H1 (cell line): ENCODE measurements around the gene G6PC1. TPM values are rescaled to one million over a fixed set of nuclear protein-coding genes. Genes with fewer than 3 reads are reported as not detected.

ENCODE experiments used
- CTCF ChIA-PET: fragments of 300-600 bp; sonication (Branson Sonifier 250); formaldehyde crosslinking; loops from one replicate; lab custom pipeline; 2021; ENCODE audit not compliant: partially characterized antibody; lab: Charles Lee
- POLR2A ChIA-PET: fragments of 300-600 bp; sonication (Branson Sonifier 250); formaldehyde crosslinking; loops from one replicate; lab custom pipeline; 2021; ENCODE audit warnings: inconsistent platforms; ENCODE audit not compliant: partially characterized antibody; lab: Charles Lee
- DNase-seq, 2 experiments: peaks; one replicate each; pipeline versions ENCODE4 v3.0.0 to v3.0.0-alpha.2; 2010 to 2022; ENCODE audit warnings: low spot score in 2 of 2, low read depth in 1 of 2, mixed read lengths in 1 of 2
- FAIRE-seq: peaks from 2 replicates; lab custom pipeline; 2011; peaks lifted over from hg19 to GRCh38; lab: Jason Lieb, UNC
- H2AFZ ChIP-seq: 2 replicates; pipeline ENCODE4 v1.8.1; 2012; ENCODE audit warnings: low read length, inconsistent platforms
- H2AK5ac ChIP-seq: 2 replicates; pipeline ENCODE4 v1.6.1; 2013; ENCODE audit warnings: low read depth, low read length
- H2BK120ac ChIP-seq: replicated peaks from 2 replicates; pipeline ENCODE3; 2013; ENCODE audit warnings: low read depth, low read length, inconsistent platforms
- H2BK12ac ChIP-seq: 2 replicates; pipeline ENCODE4 v1.6.1; 2013; ENCODE audit warnings: low read depth, low read length
- H2BK15ac ChIP-seq: 2 replicates; pipeline ENCODE4 v1.6.1; 2013; ENCODE audit warnings: low read length
- H2BK20ac ChIP-seq: 2 replicates; pipeline ENCODE4 v1.6.1; 2013; ENCODE audit warnings: low read length
- H2BK5ac ChIP-seq: 2 replicates; pipeline ENCODE4 v1.6.1; 2013; ENCODE audit warnings: low read depth, low read length
- H3K14ac ChIP-seq: 2 replicates; pipeline ENCODE4 v1.6.1; 2013; ENCODE audit warnings: inconsistent platforms; ENCODE audit not compliant: insufficient read length
- H3K18ac ChIP-seq: 2 replicates; pipeline ENCODE4 v1.6.1; 2013; ENCODE audit warnings: low read length; ENCODE audit errors: extremely low read depth
- H3K23ac ChIP-seq: 2 replicates; pipeline ENCODE4 v1.6.1; 2013; ENCODE audit warnings: inconsistent platforms; ENCODE audit not compliant: insufficient read length
- H3K23me2 ChIP-seq: 2 replicates; pipeline ENCODE4 v1.6.1; 2013; ENCODE audit warnings: low read depth, low read length
- H3K27ac ChIP-seq: 2 replicates; pipeline ENCODE4 v1.6.1; 2011; ENCODE audit warnings: low read depth, low read length, inconsistent platforms
- H3K27me3 ChIP-seq, 4 experiments: replicated peaks in 1 of 4; 1 replicate in 1 of 4; 2 replicates in 3 of 4; pipeline versions ENCODE4 v1.6.1 to v1.8.1; 2011 to 2013; ENCODE audit warnings: low read length in 3 of 4, mild to moderate bottlenecking in 3 of 4, inconsistent platforms in 2 of 4, mixed read lengths in 2 of 4, moderate library complexity in 1 of 4; ENCODE audit not compliant: control insufficient read depth in 3 of 4, insufficient read depth in 3 of 4; ENCODE audit errors: extremely low read depth in 1 of 4
- H3K36me3 ChIP-seq, 4 experiments: 2 replicates each; pipeline versions ENCODE4 v1.6.1 to v1.8.1; 2011 to 2013; ENCODE audit warnings: mild to moderate bottlenecking in 4 of 4, low read length in 3 of 4, moderate library complexity in 2 of 4, control low read depth in 1 of 4, inconsistent platforms in 1 of 4; ENCODE audit not compliant: insufficient read depth in 4 of 4, control insufficient read depth in 2 of 4
- H3K4ac ChIP-seq: replicated peaks from 2 replicates; pipeline ENCODE3; 2013; ENCODE audit warnings: low read length, low read depth, mixed read lengths, inconsistent platforms; ENCODE audit not compliant: insufficient read length
- H3K4me1 ChIP-seq, 4 experiments: replicated peaks in 1 of 4; 1 replicate in 1 of 4; 2 replicates in 3 of 4; pipeline versions ENCODE4 v1.6.1 to v1.8.1; 2011 to 2013; ENCODE audit warnings: low read length in 3 of 4, inconsistent platforms in 2 of 4, mixed read lengths in 1 of 4; ENCODE audit not compliant: insufficient read depth in 4 of 4, control insufficient read depth in 3 of 4
- H3K4me2 ChIP-seq, 2 experiments: 2 replicates each; pipeline versions ENCODE4 v1.6.1 to v1.8.1; 2011 to 2013; ENCODE audit warnings: low read depth in 2 of 2, low read length in 2 of 2, control low read depth in 1 of 2, inconsistent platforms in 1 of 2, mild to moderate bottlenecking in 1 of 2; ENCODE audit not compliant: insufficient read depth in 1 of 2
- H3K4me3 ChIP-seq, 4 experiments: fragments of 200-600, 300-600 bp in 1 of 4; sonication (generic), shearing (Covaris generic), sonication (Bioruptor Twin) in 1 of 4; 2 replicates each; pipeline versions ENCODE4 v1.5.1 to v1.8.1; 2011 to 2016; ENCODE audit warnings: low read length in 4 of 4, low read depth in 3 of 4, control low read depth in 2 of 4, inconsistent platforms in 2 of 4, mild to moderate bottlenecking in 2 of 4, mixed read lengths in 1 of 4, moderate library complexity in 1 of 4; ENCODE audit not compliant: insufficient read depth in 2 of 4; ENCODE audit errors: extremely low read depth in 1 of 4
- H3K56ac ChIP-seq: replicated peaks from 2 replicates; pipeline ENCODE3; 2013; ENCODE audit warnings: low read depth, mild to moderate bottlenecking, mixed read lengths, low read length, inconsistent platforms; ENCODE audit not compliant: insufficient read length
- H3K79me1 ChIP-seq: 2 replicates; pipeline ENCODE4 v1.6.1; 2013; ENCODE audit warnings: low read depth, low read length, control low read depth
- H3K79me2 ChIP-seq, 2 experiments: 2 replicates each; pipeline versions ENCODE4 v1.6.1 to v1.8.1; 2012 to 2013; ENCODE audit warnings: low read length in 2 of 2, mild to moderate bottlenecking in 2 of 2, inconsistent platforms in 1 of 2; ENCODE audit not compliant: insufficient read depth in 2 of 2, control insufficient read depth in 1 of 2
- H3K9ac ChIP-seq, 4 experiments: replicated peaks in 1 of 4; 1 replicate in 1 of 4; 2 replicates in 3 of 4; pipeline versions ENCODE4 v1.6.1 to v1.8.1; 2011 to 2013; ENCODE audit warnings: low read depth in 3 of 4, low read length in 3 of 4, control low read depth in 2 of 4, mild to moderate bottlenecking in 2 of 4, moderate library complexity in 2 of 4, inconsistent platforms in 1 of 4; ENCODE audit errors: extremely low read depth in 1 of 4
- H3K9me3 ChIP-seq, 2 experiments: 2 replicates each; pipeline versions ENCODE4 v1.6.1 to v1.8.1; 2012 to 2013; ENCODE audit warnings: mild to moderate bottlenecking in 2 of 2, moderate library complexity in 2 of 2, control low read depth in 1 of 2, inconsistent platforms in 1 of 2, low read depth in 1 of 2, low read length in 1 of 2, mixed read lengths in 1 of 2; ENCODE audit not compliant: insufficient read depth in 2 of 2
- H4K20me1 ChIP-seq, 2 experiments: replicated peaks in 1 of 2; 2 replicates each; pipeline versions ENCODE3 to v1.8.1; 2011 to 2013; ENCODE audit warnings: inconsistent platforms in 2 of 2, low read length in 2 of 2, mild to moderate bottlenecking in 1 of 2; ENCODE audit not compliant: insufficient read depth in 2 of 2, control insufficient read depth in 1 of 2
- H4K5ac ChIP-seq: 2 replicates; pipeline ENCODE4 v1.6.1; 2013; ENCODE audit warnings: low read length, low read depth, mixed read lengths, inconsistent platforms; ENCODE audit not compliant: insufficient read length
- H4K8ac ChIP-seq: 2 replicates; pipeline ENCODE4 v1.8.0; 2013; ENCODE audit warnings: mild to moderate bottlenecking, moderate library complexity, low read length, inconsistent platforms; ENCODE audit not compliant: insufficient read depth; ENCODE audit errors: extremely low read depth
- H4K91ac ChIP-seq: replicated peaks from 2 replicates; pipeline ENCODE3; 2013; ENCODE audit warnings: low read length, mixed read lengths, inconsistent platforms; ENCODE audit not compliant: insufficient read length
- ATF3 ChIP-seq: IDR thresholded peaks from 2 replicates; pipeline ENCODE4 v1.6.1; 2011; ENCODE audit warnings: low read depth, mild to moderate bottlenecking, low read length; ENCODE audit not compliant: insufficient read depth
- BACH1 ChIP-seq: IDR thresholded peaks from 2 replicates; pipeline ENCODE4 v1.6.1; 2012; ENCODE audit warnings: low read length, improper control_type of control experiment
- BRCA1 ChIP-seq: IDR thresholded peaks from 2 replicates; pipeline ENCODE4 v1.6.1; 2012; ENCODE audit warnings: low read depth, low read length, improper control_type of control experiment
- CEBPB ChIP-seq: IDR thresholded peaks from 2 replicates; pipeline ENCODE4 v1.6.1; 2012; ENCODE audit warnings: low read depth, low read length
- CHD2 ChIP-seq: IDR thresholded peaks from 2 replicates; pipeline ENCODE4 v1.6.1; 2012; ENCODE audit warnings: low read length, improper control_type of control experiment
- RNF2 ChIP-seq: fragments of 200-900, 300-1000 bp; sonication (generic); IDR thresholded peaks from 2 replicates; pipeline ENCODE4 v1.7.1; 2016; ENCODE audit warnings: borderline replicate concordance, low read depth, mild to moderate bottlenecking, antibody characterized with exemption, low read length; ENCODE audit not compliant: poor library complexity, severe bottlenecking; ENCODE audit errors: missing control alignments
- SAP30 ChIP-seq: fragments of 300-600 bp; sonication (generic); IDR thresholded peaks from 2 replicates; pipeline ENCODE4 v1.7.1; 2012; ENCODE audit warnings: low read length, moderate library complexity, mild to moderate bottlenecking, inconsistent platforms; ENCODE audit not compliant: insufficient read depth, insufficient replicate concordance
- WGBS, 2 experiments: shearing (Covaris generic) in 1 of 2; methylation state at CpG; one replicate each; pipeline versions ENCODE4 v1.1.6 to v1.1.7; 2013 to 2015; ENCODE audit warnings: low lambda C conversion rate in 2 of 2, mixed read lengths in 2 of 2, inconsistent platforms in 1 of 2, low coverage in 1 of 2, missing lambda C conversion rate in 1 of 2; ENCODE audit not compliant: insufficient replicate concordance in 2 of 2, insufficient coverage in 1 of 2, insufficient read length in 1 of 2; ENCODE audit errors: extremely low coverage in 1 of 2, missing lambda C conversion rate in 1 of 2; 5-methylcytosine and 5-hydroxymethylcytosine counted together
- polyA plus RNA-seq, 7 experiments: library from polyadenylated mRNA; depleted of rRNA in 3 of 7; stranded (reverse) in 5 of 7; unstranded in 2 of 7; fragments of >200 nt in 5 of 7; fragments of 200-250 nt in 2 of 7; gene quantifications; 1 replicate in 5 of 7; 2 replicates in 1 of 7; 4 replicates in 1 of 7; pipeline versions ENCODE4 v1.2.1 to v1.2.3, GENCODE V29; 2011 to 2013; ENCODE audit warnings: missing spikeins in 2 of 7, mixed read lengths in 2 of 7
- total RNA-seq: library from RNA; stranded (reverse); fragmentation: NEBNext Ultra II Directional; extraction: Animal tissue kit (Norgen Biotek cat#: 25700); gene quantifications from 2 replicates; pipeline ENCODE4 v1.2.1, GENCODE V29; 2021

G6PC1 gene
- total and polyA plus RNA-seq, 2 of the 8 experiments (the other 6 are each of a cell fraction or from before 2014, with no cell fraction given): 0.02 TPM; not detected in 1

DNA sequence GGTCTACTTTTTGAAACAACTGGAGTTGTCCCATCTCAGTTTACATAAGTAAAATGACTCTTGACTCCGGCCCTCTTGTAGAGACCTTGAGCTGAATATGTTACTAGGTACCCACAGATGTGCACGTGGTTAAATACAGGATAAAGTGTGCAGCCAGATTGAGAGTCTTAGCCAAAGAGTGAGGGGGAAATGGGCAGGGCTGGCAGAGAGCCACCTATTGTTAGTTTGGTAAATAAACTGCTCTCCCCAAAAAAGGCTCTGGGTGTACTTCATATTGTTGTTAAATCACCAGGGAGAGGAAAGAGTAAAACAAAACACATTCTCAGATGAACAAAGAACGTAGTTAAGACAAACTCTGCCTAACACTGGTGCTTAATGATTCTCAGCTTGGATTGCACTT, 20.3 kb downstream of the G6PC1 start:
- H2AFZ ChIP-seq: peak overlapping the region; percentile 27; the same call in 1 of the 2 replicates
- H4K5ac ChIP-seq: no peak overlapping the region
- H3K79me2 ChIP-seq: no peaks in the 10 kb centered on the region
- no peak overlapping the region for H3K18ac ChIP-seq
- H3K23ac ChIP-seq: no peak overlapping the region
- POLR2A ChIA-PET: interaction anchor here (3.7 kb wide), 1 partner anchor 8 kb away, joined by 11 read pairs; no protein-coding TSS in a partner anchor
- H2AK5ac ChIP-seq: no peak overlapping the region
- TF ChIP-seq CHD2: no peak
- TF ChIP-seq ATF3: no peak
- TF ChIP-seq BRCA1: no peak
- TF ChIP-seq CEBPB: no peak
- TF ChIP-seq BACH1: no peak
- TF ChIP-seq RNF2: no peak
- TF ChIP-seq SAP30: no peak
- no peak overlapping the region for H3K14ac ChIP-seq
- no peak overlapping the region for H3K27ac ChIP-seq
- H2BK12ac ChIP-seq: no peak overlapping the region
- DNase-seq (no peak), FAIRE-seq (no peak)
- no peak overlapping the region for H3K4me3 ChIP-seq
- no peaks in the 10 kb centered on the region for H3K9me3 ChIP-seq
- no peak overlapping the region for H3K56ac ChIP-seq
- H4K91ac ChIP-seq: no peak overlapping the region
- no peaks in the 10 kb centered on the region for H3K36me3 ChIP-seq
- H4K8ac ChIP-seq: no peak overlapping the region
- H2BK15ac ChIP-seq: no peak overlapping the region
- CTCF ChIA-PET: interaction anchor here (1.1 to 3.7 kb wide), 6 partner anchors 8 to 99 kb away, joined by 3 to 18 read pairs (median 4); no protein-coding TSS in a partner anchor
- H3K79me1 ChIP-seq: no peaks in the 10 kb centered on the region
- H2BK20ac ChIP-seq: no peak overlapping the region
- peaks cover 0 to 12% (median 0%) of the 10 kb centered on the region in 4 experiments; a peak in 2 of 7 replicates for H3K4me1 ChIP-seq
- H3K23me2 ChIP-seq: no peaks in the 10 kb centered on the region
- H3K9ac ChIP-seq: no peak overlapping the region
- H3K27me3 ChIP-seq: no peaks in the 10 kb centered on the region
- H2BK5ac ChIP-seq: no peak overlapping the region
- H3K4ac ChIP-seq: no peak overlapping the region
- no peaks in the 10 kb centered on the region for H4K20me1 ChIP-seq
- 83% methylated on average over 3 of the region's 3 CpGs; no CpG with 5 or more reads in 1 of the 2 experiments for WGBS, 2 experiments
- no peak overlapping the region for H2BK120ac ChIP-seq
- H3K4me2 ChIP-seq: no peak overlapping the region
